ENCODE data around the gene TBC1D4. TPM values are rescaled to one million over a fixed set of nuclear protein-coding genes. Genes with fewer than 3 reads are reported as not detected.

The TBC1D4 gene
- total and polyA plus RNA-seq, 2 experiments from 2014 or later, result 18.7 to 38.2 TPM

GRCh38 chr13:75468602-75469001, 13.4 kb downstream of the TBC1D4 start (continued):
- no peak for TF ChIP-seq ZNF462 (CRISPR knock-in tag; IDR thresholded peaks at IDR 0.05)
- TF ChIP-seq EZH2 (IDR thresholded peaks at IDR 0.05; ENCODE audit: low read depth, unreplicated experiment), result no peak
- TF ChIP-seq STAT1 (IDR thresholded peaks at IDR 0.05; ENCODE audit: unreplicated experiment), result no peak
- TF ChIP-seq CTCF (conservative IDR thresholded peaks at IDR 0.05; ENCODE audit: low read depth in 2 of 2), result no peak
- TF ChIP-seq ZNF114 (CRISPR knock-in tag; IDR thresholded peaks at IDR 0.05), result no peak
- no peak for TF ChIP-seq ZNF331 (CRISPR knock-in tag; IDR thresholded peaks at IDR 0.05; ENCODE audit: low read depth)
- TF ChIP-seq JUNB (IDR thresholded peaks at IDR 0.05; ENCODE audit: unreplicated experiment), result no peak
- no peak for TF ChIP-seq CREB1 (CRISPR knock-in tag; IDR thresholded peaks at IDR 0.05; ENCODE audit: low read depth)

- H3K27me3 Mint-ChIP-seq (ENCODE audit: insufficient read depth, low read depth, poor library complexity), result peaks cover 3% of the 10 kb centered on the region
- H3K4me2 ChIP-seq, result no peak overlapping the region
- ATAC-seq, result no peak
- no peak overlapping the region for H3K4me3 ChIP-seq
- H3K27me3 ChIP-seq (ENCODE audit: insufficient read depth), result no peaks in the 10 kb centered on the region
- H2AFZ ChIP-seq, result no peak overlapping the region
- peaks cover 18% of the 10 kb centered on the region for H3K9me3 Mint-ChIP-seq
- H3K79me2 ChIP-seq (replicated peaks; ENCODE audit: insufficient read depth), result peaks cover 76% of the 10 kb centered on the region
- H4K20me1 ChIP-seq (replicated peaks; ENCODE audit: insufficient read depth), result 0 out of 2 replicates have a peak, but pooled peaks cover 3% of the 10 kb centered on the region
- DNase-seq (ENCODE audit: low spot score), result no peak
- H3K9me2 ChIP-seq (ENCODE audit: insufficient read depth), result no peaks in the 10 kb centered on the region
- H3K27ac ChIP-seq (ENCODE audit: low read depth), result no peak overlapping the region
- H3K4me3 Mint-ChIP-seq, result no peak overlapping the region
- no peaks in the 10 kb centered on the region for H3K4me1 ChIP-seq (ENCODE audit: insufficient read depth)
- no peaks in the 10 kb centered on the region for H3F3A ChIP-seq (replicated peaks; ENCODE audit: low read depth)
- H3K4me1 Mint-ChIP-seq, result peaks cover 9% of the 10 kb centered on the region
- peaks cover 8% of the 10 kb centered on the region for H3K36me3 ChIP-seq (ENCODE audit: insufficient read depth)
- peaks cover 32% of the 10 kb centered on the region for H3K36me3 Mint-ChIP-seq (ENCODE audit: low read depth)
- no peak overlapping the region for H3K27ac Mint-ChIP-seq
- TF ChIP-seq EZH2 (IDR thresholded peaks at IDR 0.05; ENCODE audit: low read depth, unreplicated experiment) (no peak), STAT1 (IDR thresholded peaks at IDR 0.05; ENCODE audit: unreplicated experiment) (no peak), ZNF331 (CRISPR knock-in tag; IDR thresholded peaks at IDR 0.05; ENCODE audit: low read depth) (no peak), ZNF462 (CRISPR knock-in tag; IDR thresholded peaks at IDR 0.05) (no peak)
Measured at GRCh38 chr13:75468098-75468497, 13.9 kb downstream of the TBC1D4 start.
